BLaER1 (cell line): ENCODE results near the gene RNF220.
"Not testable (repeated sequence)": the region's sequence is repeated elsewhere in the genome, so short reads cannot be mapped to it uniquely, and the experiment has no call there.

Experiments used
- H3K27ac ChIP-seq: shearing (Covaris generic); formaldehyde crosslinking; 2 replicates; pipeline ENCODE4 v1.8.1; 2022
- H3K27me3 ChIP-seq: shearing (Covaris generic); formaldehyde crosslinking; 2 replicates; pipeline ENCODE4 v1.8.1; 2022
- H3K36me3 ChIP-seq: shearing (Covaris generic); formaldehyde crosslinking; 2 replicates; pipeline ENCODE4 v1.8.1; 2022
- H3K4me1 ChIP-seq: shearing (Covaris generic); formaldehyde crosslinking; 2 replicates; pipeline ENCODE4 v1.8.1; 2022
- H3K4me2 ChIP-seq: shearing (Covaris generic); formaldehyde crosslinking; 2 replicates; pipeline ENCODE4 v1.8.1; 2022
- H3K4me3 ChIP-seq: shearing (Covaris generic); formaldehyde crosslinking; 2 replicates; pipeline ENCODE4 v1.8.1; 2022
- H3K9ac ChIP-seq: shearing (Covaris generic); formaldehyde crosslinking; 2 replicates; pipeline ENCODE4 v1.8.1; 2022
- H3K9me3 ChIP-seq: shearing (Covaris generic); formaldehyde crosslinking; 2 replicates; pipeline ENCODE4 v1.8.1; 2022
- H4K20me1 ChIP-seq: shearing (Covaris generic); formaldehyde crosslinking; 2 replicates; pipeline ENCODE4 v1.8.1; 2022
- Cebpa-rat ChIP-seq: shearing (Covaris generic); IDR thresholded peaks from 2 replicates; pipeline ENCODE4 v1.8.1; 2022

RNF220 gene

GRCh38 chr1:44485229-44485933, 80.3 kb downstream of the RNF220 start:
- Histone ChIP-seq H3K27ac (no peak overlapping the region), H3K36me3 (no peaks in the 10 kb centered on the region), H3K9ac (no peak overlapping the region), H3K4me2 (no peak overlapping the region), H3K9me3 (no peaks in the 10 kb centered on the region), H3K4me3 (no peak overlapping the region), H3K27me3 (no peaks in the 10 kb centered on the region), H4K20me1 (no peaks in the 10 kb centered on the region), H3K4me1 (no peaks in the 10 kb centered on the region)
- TF ChIP-seq Cebpa-rat, result no peak

DNA sequence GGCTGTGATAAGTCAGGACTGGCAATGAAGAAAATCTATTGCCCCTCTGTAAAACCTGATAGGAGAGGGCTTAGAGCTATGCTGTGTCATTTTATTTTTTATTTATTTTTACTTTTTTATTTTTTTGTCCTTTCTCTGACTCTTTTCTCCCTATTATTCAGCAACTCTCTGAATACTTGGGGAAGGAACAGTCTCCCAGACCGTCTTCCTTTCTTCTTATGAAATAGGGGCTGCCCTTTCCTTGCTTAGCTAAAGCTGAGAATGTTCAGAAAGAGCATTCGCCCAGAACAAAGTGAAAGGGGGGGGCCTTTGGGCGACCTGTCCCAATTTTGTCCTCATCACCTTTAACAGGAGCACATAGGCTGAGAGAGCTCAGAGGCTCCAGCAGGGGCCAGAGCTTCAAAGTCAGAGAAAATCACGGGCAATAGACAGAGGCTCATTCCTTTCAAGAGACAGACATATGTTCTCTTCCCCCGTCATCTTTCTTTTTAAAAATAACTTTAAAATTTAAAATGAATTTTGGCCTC, 80.9 kb downstream of the RNF220 start:
- Histone ChIP-seq H3K4me2 (no peak overlapping the region), H3K9me3 (no peaks in the 10 kb centered on the region), H3K4me1 (no peaks in the 10 kb centered on the region), H3K27ac (no peak overlapping the region), H3K36me3 (no peaks in the 10 kb centered on the region), H4K20me1 (no peaks in the 10 kb centered on the region), H3K4me3 (no peak overlapping the region), H3K9ac (no peak overlapping the region), H3K27me3 (no peaks in the 10 kb centered on the region)
- TF ChIP-seq Cebpa-rat, result no peak

DNA sequence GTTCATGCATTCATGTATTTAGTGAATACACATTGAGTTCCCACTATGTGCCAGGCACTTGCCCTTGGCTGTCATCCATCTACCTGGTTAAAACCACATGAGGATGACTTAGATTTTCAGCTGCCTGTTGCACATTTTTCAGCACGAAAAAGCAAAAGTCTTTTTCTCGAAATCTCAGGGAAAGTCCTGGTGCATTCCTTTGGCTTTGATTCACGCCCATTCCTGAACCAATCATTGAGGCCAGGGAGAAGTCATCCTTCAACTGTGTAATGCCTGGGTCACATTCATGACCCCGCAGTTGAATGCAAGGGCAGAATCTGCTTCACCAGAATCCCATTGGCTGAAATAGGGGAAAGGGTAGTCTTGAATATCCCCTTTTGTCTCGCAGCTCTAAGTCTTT, 84.4 kb downstream of the RNF220 start:
- H3K4me1 ChIP-seq, result no peaks in the 10 kb centered on the region
- H4K20me1 ChIP-seq, result no peaks in the 10 kb centered on the region
- H3K36me3 ChIP-seq, result no peaks in the 10 kb centered on the region
- no peak overlapping the region for H3K27ac ChIP-seq
- no peak overlapping the region for H3K4me3 ChIP-seq
- no peaks in the 10 kb centered on the region for H3K9me3 ChIP-seq
- no peak overlapping the region for H3K4me2 ChIP-seq
- TF ChIP-seq Cebpa-rat, result no peak
- H3K9ac ChIP-seq, result no peak overlapping the region
- no peaks in the 10 kb centered on the region for H3K27me3 ChIP-seq

DNA sequence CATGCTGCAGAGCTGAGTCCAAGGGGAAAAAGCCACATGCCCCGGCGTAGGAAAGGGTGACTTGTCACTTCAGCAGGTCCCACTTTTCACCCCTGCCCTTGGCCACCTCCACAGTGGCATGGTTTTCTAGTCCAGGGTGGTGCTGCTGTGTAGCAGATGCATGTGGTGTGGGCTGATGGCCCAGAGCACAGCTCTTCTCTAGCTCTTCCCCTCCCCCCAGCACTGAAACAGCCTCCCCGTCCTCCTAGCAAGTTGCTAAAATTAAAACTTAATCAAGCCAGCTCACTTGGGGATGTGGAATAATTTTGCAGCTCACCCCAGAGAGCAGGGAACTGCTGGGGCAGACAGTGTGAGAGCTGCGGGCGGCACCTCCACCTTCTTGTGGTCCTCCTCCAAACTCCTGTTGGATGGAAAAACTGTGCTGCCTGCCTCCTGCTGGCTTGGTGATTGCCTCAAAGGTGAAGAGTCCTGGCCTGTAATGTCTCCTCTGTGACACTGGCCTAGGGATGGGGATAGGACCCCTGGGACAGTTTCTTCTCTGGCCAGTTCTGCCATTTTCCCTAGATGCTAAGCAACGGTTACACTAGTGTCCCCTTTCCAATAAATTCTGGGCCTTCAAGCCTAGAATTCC, 91.6 kb downstream of the RNF220 start:
- no peak overlapping the region for H3K4me3 ChIP-seq
- no peaks in the 10 kb centered on the region for H3K4me1 ChIP-seq
- H3K27ac ChIP-seq, result no peak overlapping the region
- H3K9ac ChIP-seq, result no peak overlapping the region
- no peak for TF ChIP-seq Cebpa-rat
- H3K9me3 ChIP-seq, result no peaks in the 10 kb centered on the region
- no peaks in the 10 kb centered on the region for H3K36me3 ChIP-seq
- H3K27me3 ChIP-seq, result no peaks in the 10 kb centered on the region
- no peaks in the 10 kb centered on the region for H4K20me1 ChIP-seq
- H3K4me2 ChIP-seq, result no peak overlapping the region

DNA sequence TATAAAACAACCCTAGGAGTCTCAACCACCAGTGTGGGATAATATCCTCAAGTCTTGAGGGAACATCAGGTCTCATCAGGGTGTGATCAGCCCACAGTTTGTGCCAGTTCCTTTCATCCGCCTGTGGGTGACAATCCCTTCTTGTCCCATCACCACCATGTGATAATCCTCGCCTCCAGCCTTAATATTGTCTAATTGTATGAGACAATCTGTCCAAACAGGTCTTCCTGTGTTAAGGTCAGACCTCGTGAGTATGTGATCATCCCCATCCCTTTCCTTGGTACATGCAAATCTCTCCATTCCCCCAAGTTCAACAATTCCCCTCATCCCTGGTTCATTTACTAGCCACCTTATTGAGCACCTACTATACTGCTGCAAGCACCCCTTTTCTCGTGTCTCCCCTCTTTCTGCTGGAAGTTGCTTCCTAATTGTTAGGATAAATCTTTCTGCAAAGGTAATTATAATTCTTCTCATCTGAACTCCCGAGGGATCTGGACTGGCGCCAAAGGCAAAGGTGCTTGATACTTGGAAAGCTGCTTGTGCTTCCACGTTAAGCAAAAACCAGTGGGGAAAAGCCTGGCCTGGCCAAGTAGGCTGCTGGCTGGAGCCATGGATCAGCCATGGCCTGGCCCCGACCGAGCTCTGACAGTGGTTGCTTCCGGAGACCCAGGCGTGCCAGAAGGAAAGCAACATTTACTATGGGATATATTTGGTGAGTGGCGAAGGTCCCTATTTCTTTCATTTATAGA, 92.5 kb downstream of the RNF220 start:
- no peak overlapping the region for H3K4me2 ChIP-seq
- H3K4me3 ChIP-seq, result no peak overlapping the region
- no peaks in the 10 kb centered on the region for H3K36me3 ChIP-seq
- H3K4me1 ChIP-seq, result no peaks in the 10 kb centered on the region
- H3K9ac ChIP-seq, result no peak overlapping the region
- H3K27ac ChIP-seq, result no peak overlapping the region
- H3K27me3 ChIP-seq, result no peaks in the 10 kb centered on the region
- H3K9me3 ChIP-seq, result no peaks in the 10 kb centered on the region
- no peak for TF ChIP-seq Cebpa-rat
- H4K20me1 ChIP-seq, result no peaks in the 10 kb centered on the region

GRCh38 chr1:44499306-44499705, 94.3 kb downstream of the RNF220 start:
- H3K27me3 ChIP-seq, result no peaks in the 10 kb centered on the region
- H3K4me1 ChIP-seq, result no peaks in the 10 kb centered on the region
- H3K4me2 ChIP-seq, result no peak overlapping the region
- no peak for TF ChIP-seq Cebpa-rat
- H4K20me1 ChIP-seq, result no peaks in the 10 kb centered on the region
- no peaks in the 10 kb centered on the region for H3K36me3 ChIP-seq
- no peak overlapping the region for H3K9ac ChIP-seq
- H3K9me3 ChIP-seq, result no peaks in the 10 kb centered on the region
- no peak overlapping the region for H3K4me3 ChIP-seq
- H3K27ac ChIP-seq, result no peak overlapping the region

DNA sequence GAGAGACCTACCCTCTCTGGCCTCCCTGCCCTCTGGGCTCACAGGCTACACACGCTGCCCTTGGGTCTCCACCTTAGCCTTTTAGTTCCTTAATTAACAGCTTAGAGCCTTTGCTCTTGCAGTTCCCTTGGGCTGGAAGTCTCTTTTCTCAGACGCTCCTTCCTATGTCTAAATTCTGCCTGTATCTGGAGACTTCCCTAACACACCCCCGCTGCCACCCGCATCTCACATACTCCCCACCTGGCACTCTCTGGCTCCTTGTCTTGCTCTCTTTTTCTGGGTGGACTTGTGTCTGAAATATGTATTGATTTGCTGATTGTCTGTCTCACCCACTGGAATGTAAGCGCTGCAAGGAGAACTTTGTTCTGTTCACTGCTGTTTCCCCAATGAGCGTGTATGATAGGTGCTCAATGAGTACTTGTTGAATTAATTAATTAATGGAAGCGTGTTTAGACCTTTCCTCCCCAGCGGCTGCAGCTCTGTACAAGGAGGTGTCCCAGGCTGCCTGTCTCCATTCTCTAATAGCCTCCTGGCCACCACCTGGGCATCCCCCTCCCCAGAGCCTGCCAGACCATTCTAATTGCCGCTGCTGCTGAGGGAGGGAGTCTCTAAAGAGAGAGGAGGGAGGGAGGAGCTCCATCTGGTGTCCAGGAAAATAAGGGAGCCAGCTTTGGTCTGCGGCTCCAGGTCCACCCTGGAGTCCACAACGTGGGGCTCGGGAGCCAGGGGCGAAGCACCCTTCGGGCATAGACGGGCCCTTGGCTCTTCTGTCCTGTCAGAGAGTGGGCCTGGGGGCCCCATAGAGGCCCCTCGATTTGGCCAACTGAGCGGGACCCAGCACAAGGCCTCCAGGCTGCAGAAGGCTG, 95.4 kb downstream of the RNF220 start:
- Histone ChIP-seq H3K27ac (no peak overlapping the region), H3K4me1 (no peaks in the 10 kb centered on the region), H3K9me3 (no peaks in the 10 kb centered on the region), H3K9ac (no peak overlapping the region), H3K36me3 (no peaks in the 10 kb centered on the region), H4K20me1 (no peaks in the 10 kb centered on the region), H3K4me3 (no peak overlapping the region), H3K4me2 (no peak overlapping the region), H3K27me3 (no peaks in the 10 kb centered on the region)
- TF ChIP-seq Cebpa-rat, result no peak

GRCh38 chr1:44501047-44501890, 96.2 kb downstream of the RNF220 start:
- TF ChIP-seq Cebpa-rat, result no peak
- H3K27ac ChIP-seq, result no peak overlapping the region
- H3K4me2 ChIP-seq, result no peak overlapping the region
- no peaks in the 10 kb centered on the region for H4K20me1 ChIP-seq
- H3K9me3 ChIP-seq, result no peaks in the 10 kb centered on the region
- no peaks in the 10 kb centered on the region for H3K4me1 ChIP-seq
- no peak overlapping the region for H3K9ac ChIP-seq
- no peaks in the 10 kb centered on the region for H3K36me3 ChIP-seq
- no peaks in the 10 kb centered on the region for H3K27me3 ChIP-seq
- H3K4me3 ChIP-seq, result no peak overlapping the region

DNA sequence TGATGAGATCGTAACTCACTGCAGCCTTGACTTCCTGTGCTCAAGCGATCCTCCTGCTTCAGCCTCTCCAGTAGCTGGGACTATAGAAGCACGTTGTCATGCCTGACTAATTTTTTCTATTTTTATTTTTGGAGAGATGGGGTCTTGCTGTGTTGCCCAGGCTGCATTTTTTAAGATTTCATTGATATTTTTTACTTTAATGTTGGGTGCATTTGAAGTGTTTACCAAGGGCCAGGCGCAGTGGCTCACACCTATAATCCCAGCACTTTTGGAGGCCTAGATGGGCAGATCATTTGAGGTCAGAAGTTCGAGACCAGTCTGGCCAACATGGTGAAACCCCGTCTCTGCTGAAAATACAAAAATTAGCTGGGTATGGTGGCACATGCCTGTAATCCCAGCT, 97.8 kb downstream of the RNF220 start:
- H3K4me2 ChIP-seq, H3K27me3 ChIP-seq, H4K20me1 ChIP-seq, H3K9me3 ChIP-seq, H3K27ac ChIP-seq, H3K4me3 ChIP-seq, H3K36me3 ChIP-seq, H3K4me1 ChIP-seq, H3K9ac ChIP-seq: not testable (repeated sequence)
